ENCODE data around the gene ZNF385B.

ZNF385B gene

DNA sequence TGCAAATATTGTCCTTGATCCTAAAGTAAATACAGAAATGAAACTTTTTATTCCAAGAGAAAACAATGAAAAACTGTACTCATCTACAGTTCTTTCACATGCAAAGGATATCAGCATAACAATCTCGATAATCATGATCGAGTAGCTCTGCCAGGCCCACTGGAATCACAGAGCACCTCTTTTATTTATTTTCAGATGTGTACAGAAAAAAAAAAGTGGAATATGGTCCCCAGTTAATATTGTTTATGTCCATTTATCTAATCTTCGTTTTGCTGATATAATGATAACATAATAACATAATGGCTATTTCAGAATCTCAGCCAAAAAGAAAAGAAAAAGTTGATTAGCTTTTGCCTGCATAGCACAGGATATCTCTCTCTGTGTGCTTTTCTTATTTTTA is 6.5 kb downstream of the ZNF385B start:
- no peak for DNase-seq

DNA sequence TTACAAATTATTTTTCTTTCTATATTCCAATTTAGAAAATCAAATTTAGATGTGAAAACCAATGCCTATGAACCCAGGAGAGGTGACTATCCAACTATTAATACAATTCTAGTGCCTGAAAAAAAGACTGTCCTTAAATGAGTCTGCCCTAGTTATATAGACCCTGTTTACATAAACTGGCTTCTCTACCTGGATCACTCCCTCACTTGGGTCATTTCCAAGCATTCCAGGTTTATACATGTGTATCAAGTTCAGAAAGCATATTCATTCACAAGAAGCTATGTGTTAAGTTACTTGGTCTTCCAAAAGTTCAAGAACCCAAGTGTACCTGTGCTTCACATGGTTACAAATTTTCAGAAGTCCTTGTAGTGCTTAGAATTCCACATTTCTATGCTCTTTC is 8.3 kb downstream of the ZNF385B start:
- no peak for DNase-seq

DNA sequence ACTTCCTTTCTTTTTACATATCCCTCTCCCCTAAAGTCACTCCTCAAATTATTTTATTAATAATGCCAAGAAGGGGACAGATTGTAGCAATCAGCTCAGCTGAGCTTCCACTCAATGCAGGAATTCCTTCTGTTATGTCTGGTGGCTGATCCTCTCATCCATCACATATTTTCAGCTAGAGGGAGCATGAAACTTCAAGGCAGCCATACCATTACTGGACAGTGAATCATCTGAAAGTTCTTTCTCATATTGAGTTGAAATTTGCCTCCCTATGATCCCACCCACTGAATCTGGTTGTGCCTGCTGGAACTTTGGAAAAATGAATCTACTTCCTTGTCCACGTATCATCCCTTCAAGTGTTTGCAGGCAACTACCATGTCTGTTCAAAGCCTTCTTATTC is 11.2 kb downstream of the ZNF385B start:
- no peak for DNase-seq

DNA sequence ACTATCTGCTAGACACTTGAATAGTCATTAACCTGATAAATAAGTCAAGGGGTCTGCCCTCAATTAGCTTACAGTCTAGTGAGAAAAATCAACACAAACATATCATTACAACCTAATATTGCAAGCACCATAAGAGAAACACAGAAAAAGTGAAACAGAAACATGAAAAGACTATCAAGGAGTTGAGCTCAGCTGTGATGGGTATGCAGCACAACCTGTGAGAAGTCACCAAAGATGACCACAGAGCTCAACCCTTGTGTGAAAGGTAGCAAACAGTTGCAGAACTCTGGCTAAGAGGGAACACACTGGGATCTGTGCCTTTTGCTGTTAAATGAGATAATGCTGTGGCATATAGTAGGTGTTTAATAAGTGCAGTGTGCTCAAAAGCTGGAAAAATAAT is 11.7 kb downstream of the ZNF385B start:
- DNase-seq: no peak

DNA sequence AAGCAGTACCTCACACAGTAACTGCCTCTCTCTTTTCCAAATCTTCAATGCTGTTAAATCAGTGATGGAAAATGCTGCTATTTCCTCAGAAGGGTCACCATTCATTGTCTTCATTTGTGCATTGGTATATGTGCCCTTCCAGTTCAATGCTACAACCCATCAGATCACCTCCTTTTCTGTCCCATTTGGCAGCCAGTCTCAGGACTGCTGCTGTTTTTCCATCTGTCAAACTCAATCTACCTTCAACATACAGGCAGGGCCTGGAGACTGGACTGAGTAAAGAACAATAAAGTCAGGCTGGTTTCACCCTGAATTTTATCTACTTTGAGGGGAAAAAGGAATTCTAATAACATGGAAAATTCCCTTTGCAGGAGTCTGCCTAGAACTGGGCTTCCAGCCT is 17.9 kb downstream of the ZNF385B start:
- DNase-seq: no peak

DNA sequence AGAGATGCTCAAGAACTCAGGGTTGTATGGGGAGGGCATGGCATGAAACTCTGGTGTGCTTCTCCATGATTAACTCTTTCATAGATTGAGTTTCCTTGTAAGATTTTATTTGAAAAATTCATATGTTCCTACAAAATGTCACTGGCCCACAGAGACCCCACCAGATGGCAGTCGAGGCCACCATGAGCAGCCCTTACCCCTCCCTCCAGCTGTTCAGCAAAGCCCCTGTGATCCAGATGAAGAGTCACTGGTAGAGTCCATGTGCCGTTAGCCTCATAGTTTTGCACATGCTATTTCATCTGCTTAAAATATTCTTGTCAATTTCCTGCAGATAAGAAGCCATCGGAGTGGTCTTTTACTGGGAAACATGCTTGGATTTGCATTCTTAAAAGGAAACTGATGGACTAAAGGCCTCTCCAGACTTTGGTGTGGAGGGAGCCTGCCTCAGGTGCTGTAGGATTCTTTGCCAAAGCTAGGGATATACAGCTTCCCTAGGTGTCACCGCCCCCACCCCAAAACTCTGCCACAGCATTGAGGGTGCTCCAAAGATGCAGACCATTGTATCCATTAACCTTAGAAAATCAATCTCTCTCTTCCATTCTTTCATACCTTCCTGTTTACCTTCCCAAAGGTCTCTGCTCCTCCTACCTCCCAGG is 18.8 kb downstream of the ZNF385B start:
- no peak for DNase-seq

DNA sequence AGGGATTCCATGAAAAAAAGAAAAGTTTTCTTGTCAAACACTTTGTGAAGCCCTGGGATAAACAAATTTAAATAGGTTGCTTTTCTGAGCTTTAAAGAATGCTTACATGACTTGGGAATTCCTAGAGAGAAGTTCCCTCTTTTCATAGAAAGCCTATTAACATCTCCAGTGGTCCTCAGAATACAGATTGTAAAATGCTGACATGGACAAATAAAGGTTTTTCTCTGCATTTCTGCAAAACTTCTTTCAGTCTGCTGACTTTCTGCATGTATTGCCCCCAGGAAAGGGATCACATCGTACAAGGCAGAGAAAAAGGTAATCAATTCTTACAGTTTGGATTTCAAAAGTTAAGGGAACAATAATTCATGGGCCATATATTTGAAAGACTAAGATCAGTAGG is 20.6 kb downstream of the ZNF385B start:
- DNase-seq: no peak

DNA sequence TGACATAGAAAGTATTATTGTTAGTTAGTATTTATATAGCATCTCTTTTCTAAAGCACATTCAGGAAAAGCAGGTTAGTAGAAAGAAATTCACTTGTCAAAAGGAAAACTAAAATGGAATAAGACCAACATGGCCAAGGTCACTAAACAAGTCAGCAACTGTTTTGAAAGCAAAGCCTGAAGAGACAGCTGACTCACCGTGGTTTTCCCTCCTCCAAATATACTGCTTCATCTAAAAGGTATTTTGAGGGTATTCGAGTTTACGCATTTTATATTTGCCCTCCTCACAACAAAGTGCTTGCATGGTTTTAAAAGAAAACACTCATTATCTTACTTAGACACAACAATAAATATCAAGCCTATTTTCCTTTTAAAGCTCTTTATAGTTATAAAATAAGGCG is 24.0 kb downstream of the ZNF385B start:
- DNase-seq: no peak

DNA sequence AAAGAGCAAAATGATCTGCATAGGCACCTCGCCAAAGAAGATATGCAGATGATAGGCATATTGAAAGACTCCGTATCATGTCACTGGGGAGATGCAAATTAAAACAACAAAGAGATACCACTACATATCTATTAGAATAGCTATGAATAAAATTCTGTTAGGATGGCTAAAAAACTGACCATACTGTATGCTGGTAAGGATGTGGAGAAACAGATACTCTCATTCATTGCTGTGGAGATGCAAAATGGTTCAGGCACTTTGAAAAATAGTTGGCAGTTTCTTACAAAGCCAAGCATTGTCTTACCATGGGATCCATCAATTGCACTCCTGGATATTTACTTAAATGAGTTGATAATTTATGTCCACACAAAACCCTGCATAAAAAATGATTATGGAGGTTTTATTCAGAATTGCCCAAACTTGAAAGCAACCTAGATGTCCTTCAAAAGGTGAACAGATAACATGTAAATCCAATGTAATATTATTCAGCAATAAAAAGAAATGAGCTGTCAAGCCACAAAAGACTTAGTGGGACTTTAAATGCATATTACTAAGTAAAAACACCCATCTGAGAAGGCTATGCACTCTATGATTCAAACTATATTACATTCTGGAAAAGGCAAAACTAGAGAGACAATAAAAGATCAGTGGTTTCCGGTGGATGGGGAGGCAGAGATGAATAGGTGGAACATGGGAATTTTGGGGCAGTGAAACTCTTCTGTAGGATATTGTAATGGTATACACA is 31.2 kb downstream of the ZNF385B start:
- no peak for DNase-seq

DNA sequence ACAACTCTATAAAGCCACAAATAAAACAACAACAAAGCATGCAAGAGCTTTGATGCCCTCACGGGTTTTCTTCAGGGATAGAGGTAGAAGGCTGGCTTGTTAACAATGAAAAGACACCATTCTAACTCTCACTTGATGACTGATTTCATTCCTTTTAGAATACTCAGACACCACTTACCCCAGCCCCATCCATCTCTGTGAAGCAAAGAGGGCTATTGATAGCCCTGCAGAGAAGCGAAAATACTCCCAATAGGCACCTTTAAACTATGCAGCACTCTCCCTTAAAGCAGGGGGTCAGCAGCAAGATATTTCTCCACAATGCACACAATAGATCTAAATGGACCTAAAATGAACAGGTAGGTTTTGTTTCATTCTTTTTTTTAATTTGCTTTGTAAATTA is 35.1 kb downstream of the ZNF385B start:
- no peak for DNase-seq

DNA sequence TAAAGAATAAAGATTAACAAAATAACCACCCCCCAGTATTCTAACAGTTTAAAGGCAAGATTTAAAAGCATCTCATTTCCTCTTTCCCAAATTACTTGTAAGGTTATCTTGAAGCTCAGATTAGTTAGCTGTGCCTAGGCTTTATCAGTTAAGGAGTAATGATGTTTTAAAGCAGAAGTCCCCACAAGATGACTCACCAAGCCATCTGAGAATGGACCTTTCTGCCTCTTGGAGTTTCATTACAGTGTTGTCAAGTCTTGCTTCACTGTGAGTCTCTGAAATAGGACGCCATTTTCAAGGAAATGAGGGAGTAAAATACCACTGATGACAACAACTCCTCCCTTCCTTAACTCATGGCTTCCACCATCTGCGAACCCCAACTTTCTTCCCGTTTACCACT is 35.9 kb downstream of the ZNF385B start:
- no peak for DNase-seq

DNA sequence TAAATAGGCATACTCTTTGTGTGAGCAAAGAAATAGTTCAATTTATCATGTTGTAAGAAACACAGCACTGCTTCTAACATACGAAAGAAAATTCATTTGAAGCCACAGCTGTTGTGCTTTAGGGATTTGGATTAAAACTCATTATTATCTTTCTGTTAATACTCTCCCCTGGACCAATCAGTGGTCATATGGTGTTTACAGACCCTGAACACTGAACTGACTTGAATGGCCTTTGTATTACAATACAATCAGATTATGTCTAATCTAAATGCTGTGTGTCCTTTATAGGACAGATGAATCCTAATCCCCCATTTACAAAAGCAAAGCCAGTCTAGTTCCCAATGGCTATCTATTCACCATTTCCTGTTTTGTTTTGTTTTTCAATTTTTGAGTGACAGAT is 36.5 kb downstream of the ZNF385B start:
- no peak for DNase-seq

DNA sequence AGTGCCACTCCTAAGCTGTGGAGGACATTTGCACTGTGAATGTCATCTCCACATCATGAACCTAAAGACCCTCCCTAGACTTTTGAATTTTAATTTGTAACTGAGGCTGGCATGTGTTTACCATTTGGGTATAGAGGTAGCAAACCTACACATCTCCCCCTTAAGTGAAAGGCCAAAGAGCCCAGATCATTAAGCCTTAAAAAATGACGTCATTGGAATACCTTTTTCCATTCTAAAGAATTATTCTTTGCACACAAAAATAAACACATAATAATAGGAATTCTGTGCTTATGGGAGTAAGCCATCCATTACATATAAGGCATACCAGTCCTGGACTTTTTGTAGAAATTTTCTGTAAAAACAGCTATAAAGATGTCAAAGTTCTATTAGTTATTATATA is 38.9 kb downstream of the ZNF385B start:
- DNase-seq: no peak

DNA sequence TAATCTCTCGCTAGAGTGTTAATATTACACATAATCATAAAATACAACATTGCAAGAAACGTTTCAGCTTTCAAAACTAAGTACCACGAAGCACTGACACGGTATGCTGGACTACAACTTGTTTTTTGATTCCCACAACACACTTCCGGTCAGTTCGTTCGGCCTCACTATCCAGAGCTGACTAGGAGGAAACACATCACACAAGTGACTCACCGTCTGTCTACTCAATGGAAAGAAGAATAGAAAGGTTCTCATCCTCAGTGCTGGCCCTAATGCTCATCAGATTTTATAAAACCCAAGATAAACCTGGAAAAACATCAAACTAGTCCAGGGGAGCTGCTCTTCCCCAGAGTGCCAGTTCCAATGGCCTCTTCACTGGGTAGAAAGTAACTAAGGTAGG is 42.9 kb downstream of the ZNF385B start:
- no peak for DNase-seq

DNA sequence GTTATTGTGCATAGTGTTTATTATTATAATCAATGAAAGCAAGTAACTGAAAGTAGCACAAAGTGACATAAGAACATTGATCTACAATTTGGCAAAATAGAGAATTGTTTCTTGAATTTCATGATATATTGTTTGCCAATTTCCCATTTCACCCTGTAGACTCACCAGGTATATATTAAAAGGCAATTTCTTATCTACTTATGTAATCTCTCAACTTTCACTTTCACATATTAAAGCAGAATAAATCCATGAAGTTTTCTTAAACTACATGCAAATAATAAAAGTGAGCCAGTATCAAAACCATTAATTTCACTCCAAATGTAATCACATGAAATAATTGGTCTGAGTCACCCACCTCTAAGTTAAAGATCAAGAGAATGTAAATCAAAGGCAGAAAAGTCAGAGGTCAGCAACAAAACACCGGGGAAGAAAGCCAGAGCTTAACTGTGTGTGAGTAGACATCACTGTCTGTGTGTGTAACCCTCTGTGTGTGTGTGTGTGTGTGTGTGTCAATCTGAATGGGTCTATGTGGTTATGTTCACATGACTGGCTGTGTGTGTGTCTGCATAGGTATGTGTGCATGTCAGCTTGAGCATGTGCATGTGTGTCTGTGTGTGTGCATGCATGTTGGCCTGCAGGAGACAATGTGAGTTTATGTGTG is 44.1 kb downstream of the ZNF385B start:
- no peak for DNase-seq

DNA sequence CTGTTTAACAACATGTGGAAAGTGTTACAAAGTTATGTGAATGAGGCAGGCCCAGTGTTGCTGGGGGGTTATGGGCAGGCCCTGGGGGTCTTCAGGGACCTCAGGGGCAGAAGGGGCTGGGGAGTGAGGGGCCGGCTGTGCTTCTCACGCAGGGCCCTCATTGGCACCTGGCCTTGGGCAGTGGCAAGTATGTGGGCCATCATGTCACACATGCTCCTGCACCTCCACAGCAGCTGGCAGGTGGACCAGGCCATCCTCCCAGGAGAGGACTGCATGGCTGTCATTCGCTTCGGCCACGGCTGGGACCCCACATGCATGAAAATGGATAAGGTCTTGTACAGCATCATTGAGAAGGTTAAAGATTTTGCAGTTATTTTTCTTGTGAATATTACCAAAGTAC is 47.4 kb downstream of the ZNF385B start:
- no peak for DNase-seq

DNA sequence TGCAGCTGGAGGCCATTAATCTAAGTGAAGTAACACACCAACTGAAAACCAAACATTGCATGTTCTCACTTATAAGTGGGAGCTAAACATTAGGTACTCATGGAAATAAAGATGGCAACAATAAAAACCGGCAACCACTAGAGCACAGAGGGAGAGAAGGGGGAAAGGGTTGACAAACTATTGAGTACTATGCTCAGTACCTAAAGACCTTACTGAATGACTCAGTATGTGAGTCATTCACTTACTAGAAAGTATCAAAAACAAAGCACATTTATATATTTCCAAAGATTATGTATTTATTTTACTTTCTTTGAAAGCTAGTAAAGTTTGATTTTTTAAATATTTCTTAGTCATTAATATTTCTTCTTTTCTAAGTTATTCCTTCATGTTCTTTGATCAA is 48.9 kb downstream of the ZNF385B start:
- DNase-seq: no peak

DNA sequence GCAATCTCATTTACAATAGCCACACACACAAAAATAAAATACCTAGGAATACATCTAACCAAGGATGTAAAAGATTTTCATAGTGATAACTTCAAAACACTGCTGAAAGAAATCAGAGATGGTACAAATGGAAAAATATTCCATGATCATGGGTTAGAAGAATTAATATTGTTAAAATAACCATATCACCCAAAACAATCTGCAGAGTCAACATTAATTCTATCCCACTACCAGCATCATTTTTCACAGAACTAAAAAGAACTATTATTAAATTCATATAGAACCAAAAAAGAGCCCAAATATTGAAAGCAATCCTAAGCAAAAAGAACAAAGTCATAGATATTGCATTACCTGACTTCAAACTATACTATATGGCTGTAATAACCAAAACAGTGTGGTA is 50.4 kb downstream of the ZNF385B start:
- no peak for DNase-seq

DNA sequence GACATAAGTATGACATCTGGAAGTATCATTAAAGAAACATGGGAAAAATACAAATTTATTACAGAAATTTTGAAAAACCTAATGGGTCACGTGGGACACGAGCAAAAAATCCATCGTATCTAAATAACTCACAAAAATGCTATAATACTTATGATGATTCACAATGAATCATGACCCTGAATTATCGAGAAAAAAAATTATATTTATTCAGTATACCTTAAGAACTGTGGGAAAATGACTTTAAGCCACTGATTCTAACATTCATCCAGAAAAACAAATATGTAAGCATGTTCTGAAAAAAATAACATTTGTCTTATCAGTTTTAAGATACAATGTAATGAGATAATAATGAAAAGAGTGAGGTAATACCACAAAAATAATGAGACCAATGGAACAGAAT is 51.8 kb downstream of the ZNF385B start:
- DNase-seq: no peak

DNA sequence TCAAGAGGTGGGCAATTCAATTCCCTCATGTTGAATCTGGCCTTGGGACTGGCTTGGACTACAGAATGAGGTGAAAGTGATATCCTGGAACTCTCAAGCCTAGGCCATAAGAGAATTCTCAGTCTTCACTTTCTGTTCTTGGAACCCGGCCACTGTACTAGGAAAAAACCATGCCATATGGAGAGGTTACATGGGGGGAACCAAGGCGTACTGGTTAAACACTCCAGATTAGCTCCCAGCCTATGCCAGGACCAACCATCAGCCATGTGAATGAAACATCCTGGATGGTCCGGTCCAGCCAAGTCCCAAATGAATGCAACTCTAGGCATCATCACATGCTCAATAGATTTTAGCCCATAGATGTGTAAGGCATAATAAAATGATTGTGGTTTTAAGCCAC is 56.4 kb downstream of the ZNF385B start:
- no peak for DNase-seq

DNA sequence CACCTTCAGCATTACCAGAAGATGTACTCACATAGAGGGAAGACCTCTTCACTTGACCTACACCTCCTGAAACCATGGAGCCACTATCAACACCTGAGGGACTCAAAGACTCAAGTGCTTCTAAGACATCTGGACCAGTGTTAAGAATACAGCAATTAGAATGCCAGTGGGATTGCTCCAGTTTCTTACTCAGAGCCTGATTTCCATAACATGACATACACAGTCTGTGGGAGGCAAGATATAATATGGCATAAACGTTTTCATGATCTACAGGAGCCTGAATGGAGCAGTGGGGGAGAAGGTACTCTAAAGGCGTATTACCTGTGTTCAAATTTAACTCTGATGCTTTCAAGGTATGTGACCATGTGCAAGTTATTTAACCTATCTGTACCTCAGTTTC is 57.2 kb downstream of the ZNF385B start:
- DNase-seq: no peak

DNA sequence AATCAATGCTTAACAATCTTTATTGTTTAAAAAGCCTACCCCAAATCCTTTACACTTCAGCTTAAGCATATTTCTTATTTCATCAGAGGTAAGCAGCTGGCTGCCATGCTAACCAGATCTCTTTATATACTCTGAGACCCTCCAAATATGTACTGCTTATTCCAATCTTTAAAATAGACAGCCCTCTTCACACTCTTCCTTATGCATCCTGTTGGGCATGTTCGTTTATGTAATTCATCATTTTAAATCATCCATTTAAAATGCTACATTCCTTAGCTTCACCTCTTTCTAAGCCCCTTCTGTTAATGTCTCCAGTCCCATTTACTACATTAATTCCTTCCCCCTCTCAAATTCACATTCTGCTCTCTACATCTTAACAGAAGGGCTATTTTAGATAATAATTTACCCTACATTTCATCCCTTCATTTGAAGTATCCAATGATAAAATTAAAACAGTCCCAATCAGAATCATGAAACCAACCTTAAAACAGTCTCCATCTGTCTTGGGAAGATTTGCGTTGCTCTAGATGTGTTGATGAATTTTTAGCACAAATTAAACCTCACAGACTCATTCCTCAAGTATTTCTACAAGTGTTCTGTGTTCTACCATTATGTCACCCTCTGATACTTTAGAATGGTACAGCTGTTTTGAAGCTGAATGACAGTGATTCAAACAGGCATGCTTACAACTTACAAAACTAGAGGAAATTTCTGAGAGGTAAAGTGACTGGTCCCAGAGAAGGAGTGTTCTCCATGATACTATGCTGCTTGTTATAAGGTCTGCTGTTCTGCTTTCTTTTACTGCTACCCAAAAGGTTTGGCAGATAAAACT is 59.1 kb downstream of the ZNF385B start:
- DNase-seq: no peak

DNA sequence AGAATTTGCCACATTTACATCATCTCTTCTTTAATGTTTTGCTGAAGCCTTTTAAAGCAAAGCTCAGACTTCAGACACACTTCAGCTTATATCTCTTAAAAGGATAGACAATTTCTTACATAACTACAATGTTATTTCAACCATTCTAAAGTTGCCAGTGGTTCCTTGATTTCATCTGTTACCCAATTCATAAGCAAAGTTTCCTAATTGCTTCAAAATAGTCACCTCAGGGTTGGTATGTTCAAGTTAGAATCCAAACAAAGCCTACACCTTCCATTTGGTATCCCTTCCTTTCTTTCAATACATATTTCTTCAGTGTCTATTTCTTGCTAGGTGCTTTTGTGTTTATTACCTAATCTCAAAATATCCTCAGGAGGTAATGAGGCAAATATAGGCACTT is 60.6 kb downstream of the ZNF385B start:
- DNase-seq: no peak

All from activated CD8-positive, alpha-beta memory T cell treated with anti-CD3 and anti-CD28 coated beads, Interleukin-2, amount 50 U/mL, for 48 hours (primary cell).